Effector CD4-positive, alpha-beta T cell (primary cell): ENCODE data around the gene IFNLR1.
A peak's percentile ranks its signal among the peaks of the same experiment; 100 is the strongest.

Source experiments
- DNase-seq: peaks from one replicate; pipeline ENCODE4 v3.0.0-alpha.2; 2020

Gene IFNLR1

DNA sequence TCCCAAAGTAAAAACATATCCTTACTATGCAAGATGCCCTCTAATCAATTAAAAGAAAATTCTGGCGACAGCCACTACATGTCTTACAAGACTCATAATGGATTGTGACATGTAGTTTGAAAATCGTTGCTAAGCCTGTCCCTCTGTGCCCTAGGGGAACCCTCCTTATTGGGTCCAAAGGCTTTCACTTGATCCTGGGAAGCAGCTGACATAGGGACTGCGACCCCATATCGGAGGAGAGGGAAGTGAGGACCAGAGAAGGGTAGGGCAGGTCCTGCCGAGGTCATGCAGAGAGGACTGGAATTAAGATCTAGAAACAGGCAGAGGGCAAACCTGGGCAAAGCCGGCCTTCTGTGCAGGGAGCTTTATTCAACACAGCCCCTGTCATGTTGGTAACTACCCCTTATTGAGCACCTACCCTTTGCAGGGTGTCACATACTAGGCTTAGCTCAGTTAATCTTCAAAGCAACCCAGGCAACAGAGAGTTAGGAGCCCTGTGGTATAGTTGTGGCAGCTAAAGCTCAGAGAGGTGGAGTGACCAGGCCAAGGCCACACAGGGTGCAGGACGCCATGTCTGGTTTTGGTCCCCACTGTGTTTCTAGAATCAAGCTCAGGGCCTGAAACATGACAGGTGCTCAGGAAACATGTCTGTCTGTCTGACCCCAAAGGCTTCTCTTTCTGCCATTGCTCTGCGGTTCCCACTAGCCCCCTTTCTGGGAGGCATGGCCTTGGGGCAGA is 18.4 kb upstream of the IFNLR1 start:
- DNase-seq: no peak

DNA sequence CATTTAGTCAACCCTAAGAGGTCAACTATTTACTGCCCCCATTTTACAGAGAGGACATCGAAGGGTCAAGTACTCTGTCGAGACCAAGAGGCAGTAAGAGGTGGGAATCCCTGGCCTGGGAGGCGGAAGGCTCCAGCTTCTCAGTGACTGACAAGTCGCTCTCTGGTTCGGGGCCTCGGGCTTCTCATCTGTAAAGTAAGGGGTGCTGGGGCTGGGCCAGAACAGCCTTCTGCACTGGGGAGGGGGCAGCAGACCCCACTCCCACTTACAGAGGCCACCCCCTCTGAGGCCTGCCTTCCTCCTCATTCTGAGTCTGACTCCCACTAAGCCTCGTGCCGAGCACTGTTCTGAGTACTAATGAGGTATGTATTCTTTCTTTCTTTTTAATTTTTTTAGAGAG is 17.0 kb upstream of the IFNLR1 start:
- DNase-seq: no peak

DNA sequence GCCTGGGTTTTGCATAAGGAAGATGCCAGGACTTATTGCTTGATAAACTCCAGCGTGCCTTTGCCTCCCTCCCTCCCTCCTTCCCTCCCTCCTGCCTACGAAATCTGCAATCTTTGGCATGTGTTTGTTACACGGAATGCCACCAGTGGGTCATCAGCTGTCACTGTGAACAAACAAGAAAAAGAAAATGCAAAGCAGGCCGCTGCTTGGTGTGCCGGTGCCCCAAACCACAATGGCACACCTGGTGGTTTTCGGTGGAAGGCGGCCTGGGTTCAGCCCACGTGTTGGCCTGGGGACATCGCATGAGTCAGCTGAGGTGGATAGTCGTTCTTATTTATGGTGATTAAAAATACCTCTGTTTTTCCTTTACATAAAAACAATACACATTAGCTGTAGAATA is 16.3 kb upstream of the IFNLR1 start:
- no peak for DNase-seq

DNA sequence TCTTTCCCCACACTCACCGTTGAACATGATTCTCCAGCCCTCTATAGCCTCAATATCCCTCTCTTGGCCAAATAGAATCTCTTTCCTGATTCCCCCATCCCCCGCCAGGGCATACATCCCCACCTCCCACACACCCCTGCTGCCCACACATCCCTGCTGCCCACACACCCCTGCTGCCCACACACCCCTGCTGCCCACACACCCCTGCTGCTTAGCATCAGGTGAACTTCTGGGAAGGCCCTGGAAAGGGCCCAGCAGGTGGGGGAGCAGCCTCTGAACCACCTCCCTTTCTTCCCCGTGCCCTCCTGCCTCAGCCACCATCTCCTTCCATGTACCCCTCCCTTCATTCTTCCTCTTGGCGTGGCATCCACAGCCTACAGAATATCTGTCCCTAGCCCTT is 15.9 kb upstream of the IFNLR1 start:
- no peak for DNase-seq

DNA sequence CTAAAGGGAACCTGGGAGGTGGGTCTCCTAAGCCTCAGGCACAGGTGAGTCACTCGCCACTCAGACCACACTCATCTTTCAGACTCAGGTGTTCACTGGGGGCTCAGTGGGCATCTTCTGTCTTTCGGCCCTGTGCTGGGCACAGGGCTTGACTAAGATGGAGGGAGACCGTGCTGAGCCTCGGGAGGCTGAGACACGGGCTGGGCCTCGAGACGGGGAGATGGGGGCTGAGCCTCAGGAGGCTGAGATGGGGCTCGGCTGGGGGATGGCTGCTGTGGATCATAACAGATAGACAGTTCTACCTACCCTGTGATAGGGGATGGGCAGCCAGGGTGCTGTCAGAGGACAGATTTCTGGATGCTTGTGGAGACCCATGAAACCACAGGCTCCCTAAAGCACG is 15.5 kb upstream of the IFNLR1 start:
- no peak for DNase-seq

DNA sequence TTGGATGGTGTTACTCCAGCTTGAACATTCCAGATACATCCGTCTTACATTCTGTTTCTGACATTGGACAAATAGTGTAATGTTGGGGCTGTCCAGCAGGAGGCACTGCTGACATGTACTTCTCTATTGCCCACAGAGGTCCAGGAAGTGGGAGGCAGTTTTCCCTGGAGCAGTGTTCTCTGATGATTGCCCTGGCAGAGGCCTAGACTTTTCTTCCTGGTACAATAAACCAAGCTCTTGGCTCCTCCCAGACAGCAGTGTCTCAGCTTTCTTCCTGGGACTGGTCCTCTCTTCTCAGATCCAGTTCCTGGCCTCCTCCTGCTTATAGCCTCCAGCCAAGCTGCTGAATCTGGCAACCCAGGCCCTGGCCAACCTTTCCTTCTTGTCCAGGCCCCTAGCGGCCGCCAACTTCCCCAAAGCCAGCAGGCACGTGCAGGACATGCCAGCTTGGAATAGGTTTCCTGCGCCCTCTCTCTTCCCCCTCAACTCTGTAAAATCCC is 14.9 kb upstream of the IFNLR1 start:
- peak; percentile 42 for DNase-seq

DNA sequence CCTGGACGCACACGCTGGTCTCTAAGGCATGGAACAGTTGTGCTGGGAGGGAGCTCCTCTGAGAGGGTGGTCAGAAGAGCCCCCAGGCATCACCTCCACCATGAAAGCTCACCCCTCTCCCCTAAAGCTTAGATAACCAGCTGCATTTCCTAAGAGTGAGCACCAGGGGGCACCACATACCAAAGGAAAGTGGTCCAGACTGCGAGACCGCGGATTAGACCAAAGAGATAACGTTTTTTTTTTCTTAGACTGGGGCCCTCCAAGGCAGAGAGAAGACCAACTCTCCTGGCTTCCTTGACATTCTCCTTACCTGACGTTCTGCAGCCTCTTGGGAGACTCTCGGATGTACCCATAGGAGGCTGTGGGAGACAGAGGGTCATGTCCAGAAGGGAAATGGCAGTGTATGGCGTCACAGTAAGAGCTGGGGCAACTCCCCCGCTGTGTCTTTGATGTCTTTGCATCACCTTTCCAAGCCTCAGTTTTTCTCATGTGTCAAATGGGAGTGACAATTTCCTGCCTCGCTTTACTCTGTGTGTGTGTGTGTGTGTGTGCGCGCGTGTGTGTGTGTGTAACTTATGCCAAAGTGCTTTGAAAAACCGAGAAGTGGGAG is 12.3 kb upstream of the IFNLR1 start:
- DNase-seq: peak; percentile 66

DNA sequence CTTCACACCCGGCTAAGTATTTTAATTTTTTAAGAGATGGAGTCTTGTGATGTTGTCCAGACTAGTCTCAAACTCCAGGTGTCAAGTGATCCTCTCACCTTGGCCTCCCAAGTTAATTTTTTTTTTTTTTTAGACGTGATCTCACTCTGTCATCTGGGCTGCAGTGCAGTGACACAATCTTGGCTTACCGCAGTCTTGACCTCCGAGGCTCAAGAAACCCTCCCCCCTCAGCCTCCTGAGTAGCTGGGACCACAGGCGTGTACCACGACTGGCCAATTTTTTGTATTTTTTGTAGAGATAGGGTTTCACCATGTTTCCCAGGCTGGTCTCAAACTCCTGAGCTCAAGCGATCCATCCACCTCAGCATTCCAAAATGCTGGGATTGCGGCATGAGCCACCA is 11.7 kb upstream of the IFNLR1 start:
- DNase-seq: no peak

DNA sequence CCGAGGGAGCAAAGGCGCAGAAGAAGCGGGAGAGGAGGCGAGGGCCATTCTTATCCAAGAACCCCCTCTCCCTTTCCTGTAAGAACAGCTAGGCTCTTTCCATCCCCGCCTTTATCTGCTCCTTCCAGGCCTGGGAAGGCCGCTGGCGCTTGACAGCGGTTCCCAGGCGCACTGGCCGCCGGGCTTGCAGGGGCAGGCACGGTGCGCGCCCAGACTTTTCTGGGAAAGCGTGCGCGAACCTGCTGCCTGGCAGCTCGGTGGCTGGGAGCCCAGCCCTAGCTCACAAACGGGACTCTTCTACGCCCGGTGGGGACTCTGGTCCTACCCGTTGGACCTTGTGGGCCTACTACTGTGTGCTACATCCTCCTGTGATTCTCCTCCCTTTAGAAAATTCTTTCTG is 8.8 kb upstream of the IFNLR1 start:
- DNase-seq: no peak

DNA sequence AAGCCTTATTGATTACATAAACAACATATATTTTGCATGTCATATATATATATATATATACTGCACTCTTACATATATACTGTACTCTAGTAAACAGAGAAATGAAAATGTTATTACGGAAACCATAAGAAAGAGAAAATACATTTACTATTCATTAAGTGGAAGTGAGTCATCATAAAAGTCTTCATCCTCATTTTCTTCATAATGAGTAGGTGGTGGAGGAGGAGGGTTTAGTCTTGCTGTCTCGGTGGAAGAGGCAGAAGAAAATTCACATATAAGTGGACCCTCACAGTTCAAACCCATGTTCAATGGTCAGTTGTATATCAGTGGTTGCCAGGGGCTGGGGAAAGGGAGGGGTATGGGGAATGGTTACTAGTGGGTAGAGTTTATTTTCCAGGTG is 8.0 kb upstream of the IFNLR1 start:
- DNase-seq: no peak

DNA sequence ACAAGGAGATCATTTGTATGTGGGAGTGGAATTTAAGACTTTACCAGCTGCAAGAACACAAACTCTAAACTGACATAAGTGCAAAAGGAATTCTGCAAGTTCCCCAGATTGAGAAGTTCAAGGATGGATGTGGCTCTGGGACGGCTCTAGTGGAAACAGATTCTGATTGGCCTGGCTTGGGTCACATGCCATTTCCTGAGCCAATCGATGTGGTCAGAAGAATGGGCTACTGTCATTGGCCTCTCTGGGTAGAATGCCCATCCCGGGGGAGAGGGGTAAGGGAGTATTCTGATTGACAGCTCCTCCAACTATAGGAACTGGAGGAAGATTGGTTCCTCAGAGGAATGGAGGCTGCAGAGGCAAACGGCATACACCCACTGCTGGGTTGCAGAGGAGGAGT is 6.0 kb upstream of the IFNLR1 start:
- no peak for DNase-seq

DNA sequence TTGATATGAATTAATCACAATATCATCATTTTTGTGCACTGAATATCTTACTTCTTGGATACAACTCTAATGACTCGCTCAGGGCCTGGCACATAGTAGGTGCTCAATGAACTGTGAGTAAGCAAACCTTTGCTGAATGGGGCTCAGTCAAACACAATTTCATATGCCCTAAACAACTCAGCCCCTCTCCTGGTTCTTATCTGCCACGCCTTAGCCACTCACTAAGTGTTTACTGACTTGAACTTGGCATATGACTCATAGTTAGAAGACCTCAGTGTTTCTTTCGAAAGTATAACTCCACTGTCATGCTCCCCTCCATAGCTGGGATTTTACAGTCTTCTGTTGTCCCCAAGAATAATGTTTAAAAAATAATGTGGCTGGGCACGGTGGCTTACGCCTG is 4.8 kb upstream of the IFNLR1 start:
- DNase-seq: no peak

DNA sequence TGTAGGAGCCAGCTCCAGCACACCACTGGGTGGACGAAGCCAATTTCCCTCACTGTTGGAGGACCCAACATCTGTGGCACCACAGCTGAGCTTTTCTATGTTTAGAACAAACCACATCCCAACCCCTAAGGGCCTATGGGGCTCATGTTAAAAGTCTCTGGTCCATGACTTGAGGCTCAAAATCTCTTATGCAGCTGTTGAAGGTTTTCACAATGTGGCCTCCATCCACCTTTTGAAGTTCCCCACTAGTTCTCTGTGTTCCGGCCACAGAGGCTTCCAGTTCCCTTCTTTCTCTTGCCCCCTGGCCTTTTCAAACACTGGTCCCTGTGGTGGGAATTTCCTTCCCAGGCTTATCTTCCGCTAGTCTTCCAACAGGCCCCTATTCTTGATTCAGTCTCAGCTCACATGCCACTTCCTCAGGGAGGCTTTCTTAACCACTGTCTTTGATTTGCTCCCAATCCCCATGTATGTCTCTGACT is 3.9 kb upstream of the IFNLR1 start:
- no peak for DNase-seq

DNA sequence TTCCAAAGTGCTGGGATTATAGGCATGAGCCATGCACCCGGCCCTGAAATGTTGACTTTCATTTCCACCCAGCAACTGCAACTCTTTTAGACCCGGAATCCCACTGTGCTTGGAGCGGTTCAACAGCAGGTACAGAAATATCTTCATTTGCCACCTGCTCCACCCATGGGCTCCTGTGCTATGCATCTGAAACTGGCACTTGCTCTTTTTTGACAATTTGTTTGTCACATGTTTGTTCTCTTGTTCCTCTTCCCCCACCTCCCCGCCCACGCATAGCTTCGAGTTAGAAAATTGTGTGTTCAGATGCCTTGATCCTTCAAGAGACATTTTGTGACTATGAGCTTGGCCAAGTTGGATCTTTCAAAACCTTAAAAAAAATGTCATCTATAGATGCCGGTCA is 2.4 kb upstream of the IFNLR1 start:
- DNase-seq: no peak

DNA sequence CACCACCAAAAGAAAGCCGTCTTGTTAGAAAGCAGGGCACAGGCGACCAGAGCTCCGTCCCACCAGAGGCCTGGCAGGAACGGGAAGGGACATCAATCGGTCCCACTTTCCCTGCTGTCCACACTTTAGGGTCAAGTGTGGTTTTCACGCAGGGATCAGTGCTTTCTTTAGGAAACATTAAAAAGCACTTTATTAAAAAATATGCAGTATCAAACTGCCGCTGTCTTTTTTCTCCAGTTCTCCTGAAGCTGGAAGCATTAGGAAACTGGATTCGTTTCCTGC is 437 bp downstream of the IFNLR1 start:
- DNase-seq: no peak

DNA sequence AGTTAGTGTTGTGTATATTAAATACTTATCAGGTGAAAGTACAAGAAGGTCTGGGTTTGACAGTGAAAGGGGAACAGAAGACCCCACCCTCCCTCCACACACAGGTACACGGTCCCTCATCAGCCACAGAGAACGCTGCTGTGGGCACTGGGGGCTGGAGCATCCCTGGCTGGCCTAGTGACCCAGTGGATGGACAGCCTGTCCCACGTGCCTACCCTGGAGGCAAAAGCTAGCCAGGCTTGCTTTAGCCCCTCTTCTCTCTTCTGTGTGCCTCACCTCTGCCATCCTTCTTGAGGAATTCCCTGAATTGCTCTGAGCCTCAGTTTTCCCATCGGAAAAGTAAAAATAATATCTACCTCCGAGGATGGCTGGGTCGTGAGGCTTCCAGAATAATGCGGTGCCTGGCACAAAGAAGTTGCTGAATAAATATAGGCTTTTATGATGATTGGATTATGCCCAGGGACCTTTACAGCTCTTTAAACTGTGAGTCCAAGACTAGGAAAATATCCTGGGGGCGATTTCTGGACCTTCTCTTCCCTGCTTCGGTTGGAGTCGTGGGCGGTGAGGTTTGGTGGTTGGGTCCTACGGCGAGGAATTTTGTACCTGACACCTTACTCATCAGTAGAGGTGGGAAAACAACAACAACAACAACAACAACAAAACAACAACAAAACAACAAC is 918 bp downstream of the IFNLR1 start:
- DNase-seq: no peak

DNA sequence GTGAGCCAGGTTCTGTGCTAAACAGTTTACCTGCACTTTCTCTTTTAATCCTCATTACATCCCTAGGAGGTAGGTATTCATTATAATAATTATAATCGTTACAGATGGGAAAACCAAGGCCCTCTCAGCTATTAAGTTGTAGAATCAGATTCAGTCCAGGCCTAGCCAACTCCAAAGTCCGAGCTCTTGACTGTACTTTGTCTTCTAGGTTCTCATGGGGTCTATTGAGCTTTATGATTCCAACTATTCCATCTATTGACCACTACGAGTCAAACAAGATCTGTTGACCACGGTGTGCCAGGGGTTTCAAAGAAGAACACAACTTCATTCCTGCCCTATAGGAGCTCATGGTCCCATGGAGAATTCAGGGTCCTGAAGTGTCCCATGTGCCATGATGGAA is 2.0 kb downstream of the IFNLR1 start:
- DNase-seq: no peak

DNA sequence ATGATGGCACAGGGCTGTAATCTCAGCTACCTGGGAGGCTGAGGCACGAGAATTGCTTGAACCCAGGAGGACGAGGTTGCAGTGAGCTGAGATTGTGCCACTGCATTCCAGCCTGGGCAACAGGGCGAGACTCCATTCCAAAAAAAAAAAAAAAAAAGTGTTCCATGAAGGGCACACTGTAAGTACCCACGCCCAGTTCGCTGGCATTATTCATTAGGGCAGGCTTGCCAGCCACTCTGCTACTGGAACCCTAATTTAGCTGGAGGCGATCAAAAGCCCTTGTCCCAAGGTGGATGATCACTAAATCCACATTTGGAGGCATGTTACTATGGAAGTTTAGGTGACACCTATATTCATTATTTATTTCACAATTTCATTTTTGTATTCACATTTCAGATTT is 5.0 kb downstream of the IFNLR1 start:
- DNase-seq: no peak

DNA sequence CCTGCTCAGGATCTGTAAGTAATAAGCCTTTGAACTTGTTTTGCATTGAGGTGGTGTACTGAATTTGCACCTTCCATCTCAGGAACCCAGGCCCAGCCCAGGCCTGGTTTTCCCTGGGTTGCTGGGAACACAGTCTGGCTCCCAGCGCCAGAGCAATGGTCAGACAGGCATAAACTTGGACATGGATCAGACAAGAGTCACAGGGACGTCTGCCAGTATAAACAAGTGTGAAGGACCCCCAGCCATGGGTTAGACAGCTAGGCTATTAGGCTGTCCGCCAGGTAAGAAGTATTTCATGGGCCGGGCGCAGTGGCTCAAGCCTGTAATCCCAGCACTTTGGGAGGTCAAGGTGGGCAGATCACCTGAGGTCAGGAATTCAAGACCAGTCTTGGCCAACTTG is 5.5 kb downstream of the IFNLR1 start:
- no peak for DNase-seq

DNA sequence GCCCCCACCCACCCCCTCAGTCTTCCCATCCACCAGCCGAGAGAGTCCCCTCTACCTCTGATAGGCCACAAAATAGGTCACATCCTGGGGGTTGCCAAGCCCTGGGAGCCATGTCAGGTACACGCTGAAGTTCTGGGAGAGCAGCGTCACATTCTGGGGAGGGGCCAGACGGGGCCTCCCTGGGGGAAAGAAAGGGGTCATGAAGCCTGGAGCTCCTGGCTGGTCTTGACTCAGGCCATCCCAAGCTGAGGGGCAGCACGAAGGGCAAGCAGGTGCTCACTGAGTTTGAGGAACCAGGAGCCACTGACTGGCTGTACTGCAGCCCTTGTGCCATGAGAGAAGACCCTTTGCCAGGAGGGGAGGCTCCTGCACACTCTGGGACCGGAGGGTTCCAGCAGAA is 6.4 kb downstream of the IFNLR1 start:
- no peak for DNase-seq

DNA sequence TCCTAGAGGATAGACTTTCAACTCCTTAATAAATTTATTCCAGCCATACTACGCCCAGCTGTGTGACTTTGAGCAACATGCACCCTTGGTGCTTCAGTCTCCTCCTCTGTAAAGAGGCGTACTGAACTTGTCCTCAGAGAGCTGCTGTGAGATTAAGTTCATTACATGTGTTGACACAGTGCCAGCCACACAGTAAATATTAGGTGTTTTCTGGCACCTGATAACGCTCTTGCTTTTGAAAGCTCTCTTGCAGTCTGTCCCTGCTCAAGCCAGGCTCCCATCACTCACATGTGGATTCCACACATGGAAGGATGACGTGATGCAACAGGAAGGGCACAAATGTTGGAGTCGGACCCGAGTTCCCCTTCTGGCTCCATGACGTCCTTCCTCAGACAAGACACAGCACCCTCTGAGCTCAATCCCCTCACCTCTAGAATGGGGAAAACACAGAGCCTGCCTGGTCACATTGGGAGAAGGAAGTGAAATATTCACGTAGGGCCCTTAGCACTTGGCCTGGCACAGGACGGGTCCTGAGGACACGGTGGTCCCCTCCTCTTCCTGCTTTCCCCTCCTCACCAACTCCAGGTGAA is 7.7 kb downstream of the IFNLR1 start:
- DNase-seq: no peak

DNA sequence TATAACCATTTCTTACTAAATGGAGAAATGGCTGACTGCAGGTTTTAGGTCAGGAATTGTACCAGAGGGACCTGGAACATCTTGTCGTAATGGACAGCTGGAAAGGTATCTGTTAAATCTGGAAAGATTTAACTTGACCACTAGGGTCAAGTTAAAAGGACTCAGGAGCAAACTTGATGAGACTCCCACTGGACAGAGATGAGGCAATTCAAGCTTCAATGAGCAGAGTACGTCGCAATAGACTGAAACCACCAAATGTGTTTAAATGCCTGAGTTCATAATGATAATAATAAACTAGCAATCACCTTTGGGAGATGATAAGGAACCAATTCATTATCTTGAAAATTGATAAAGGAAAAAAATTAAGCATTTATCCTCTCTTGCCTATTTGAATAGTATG is 8.7 kb downstream of the IFNLR1 start:
- DNase-seq: no peak

DNA sequence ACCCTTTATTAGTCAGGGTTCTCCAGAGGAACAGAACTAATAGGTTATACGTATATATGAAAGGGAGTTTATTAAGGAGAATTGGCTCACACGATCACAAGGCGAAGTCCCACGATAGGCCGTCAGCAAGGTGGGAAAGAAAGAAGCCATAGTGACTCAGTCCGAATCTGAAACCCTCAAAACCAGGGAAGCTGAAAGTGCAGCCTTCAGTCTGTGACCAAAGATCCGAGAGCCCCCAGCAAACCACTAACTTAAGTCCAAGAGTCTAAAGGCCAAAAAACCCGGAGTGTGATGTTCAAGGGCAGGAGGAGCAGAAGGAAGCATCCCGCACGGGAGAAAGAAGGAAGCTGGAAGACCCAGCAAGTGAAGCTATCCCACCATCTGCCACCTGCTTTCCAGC is 9.9 kb downstream of the IFNLR1 start:
- no peak for DNase-seq
